B cell (primary cell): ENCODE measurements around the gene C4A.
"Not testable (repeated sequence)": the region's sequence is repeated elsewhere in the genome, so short reads cannot be mapped to it uniquely, and the experiment has no call there.

Experiments used
- CTCF ChIP-seq: fragments of 200-600 bp; IDR thresholded peaks from one replicate; pipeline ENCODE4 v1.8.0; 2022; ENCODE audit warnings: antibody characterized with exemption, mild to moderate bottlenecking
- EZH2 ChIP-seq: IDR thresholded peaks from 2 replicates; pipeline ENCODE4 v1.6.1; 2012; ENCODE audit warnings: borderline replicate concordance, low read depth, mild to moderate bottlenecking, moderate library complexity, low read length; ENCODE audit not compliant: insufficient read depth, poor library complexity, severe bottlenecking

- not testable (repeated sequence) for TF ChIP-seq CTCF, EZH2
Observed at GRCh38 chr6:31981744-31982143, at the start of gene C4A.
